ENCODE results near the gene RRN3.
"Not testable (repeated sequence)": the region's sequence is repeated elsewhere in the genome, so short reads cannot be mapped to it uniquely, and the experiment has no call there.

DNA sequence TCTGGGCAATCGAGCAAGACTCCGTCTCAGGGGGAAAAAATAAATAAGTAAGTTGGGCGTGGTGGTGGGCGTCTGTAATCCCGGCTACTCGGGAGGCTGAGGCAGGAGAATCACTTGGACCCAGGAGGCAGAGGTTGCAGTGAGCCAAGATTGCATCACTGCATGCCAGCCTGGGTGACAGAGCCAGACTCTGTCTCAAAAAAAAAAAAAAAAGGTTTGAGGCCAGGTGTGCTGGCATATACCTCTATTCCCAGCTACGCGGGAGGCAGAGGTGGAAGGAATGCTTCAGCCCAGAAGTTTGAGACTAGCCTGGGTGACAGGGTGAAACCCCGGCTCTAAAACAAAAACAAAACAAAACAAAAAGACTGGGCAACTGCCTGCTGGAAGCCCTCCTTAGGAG is 48.8 kb downstream of the RRN3 start:
- TF ChIP-seq, protein P1, sequence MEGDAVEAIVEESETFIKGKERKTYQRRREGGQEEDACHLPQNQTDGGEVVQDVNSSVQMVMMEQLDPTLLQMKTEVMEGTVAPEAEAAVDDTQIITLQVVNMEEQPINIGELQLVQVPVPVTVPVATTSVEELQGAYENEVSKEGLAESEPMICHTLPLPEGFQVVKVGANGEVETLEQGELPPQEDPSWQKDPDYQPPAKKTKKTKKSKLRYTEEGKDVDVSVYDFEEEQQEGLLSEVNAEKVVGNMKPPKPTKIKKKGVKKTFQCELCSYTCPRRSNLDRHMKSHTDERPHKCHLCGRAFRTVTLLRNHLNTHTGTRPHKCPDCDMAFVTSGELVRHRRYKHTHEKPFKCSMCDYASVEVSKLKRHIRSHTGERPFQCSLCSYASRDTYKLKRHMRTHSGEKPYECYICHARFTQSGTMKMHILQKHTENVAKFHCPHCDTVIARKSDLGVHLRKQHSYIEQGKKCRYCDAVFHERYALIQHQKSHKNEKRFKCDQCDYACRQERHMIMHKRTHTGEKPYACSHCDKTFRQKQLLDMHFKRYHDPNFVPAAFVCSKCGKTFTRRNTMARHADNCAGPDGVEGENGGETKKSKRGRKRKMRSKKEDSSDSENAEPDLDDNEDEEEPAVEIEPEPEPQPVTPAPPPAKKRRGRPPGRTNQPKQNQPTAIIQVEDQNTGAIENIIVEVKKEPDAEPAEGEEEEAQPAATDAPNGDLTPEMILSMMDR (IDR thresholded peaks at IDR 0.05) = not testable (repeated sequence)
- not testable (repeated sequence) for TF ChIP-seq EP300, POLR2AphosphoS5 (IDR thresholded peaks at IDR 0.05)

Measured in esophagus muscularis mucosa (tissue), 4 donors.